HepG2 (cell line): ENCODE data around the gene GPR85. TPM values are rescaled to one million over a fixed set of nuclear protein-coding genes. Genes with fewer than 3 reads are reported as not detected.

ENCODE experiments used
- BCL6 ChIP-seq: IDR thresholded peaks from 2 replicates; pipeline ENCODE4 v1.6.1; 2016; ENCODE audit warnings: missing genetic modification reagents, missing compliant biosample characterization
- BCLAF1 ChIP-seq: fragments of 450-650 bp; IDR thresholded peaks from 2 replicates; pipeline ENCODE4 v1.6.1; 2017; ENCODE audit warnings: mild to moderate bottlenecking
- CBX5 ChIP-seq: sonication (generic); formaldehyde crosslinking; IDR thresholded peaks from 2 replicates; pipeline ENCODE4 v1.4.0; 2020; ENCODE audit warnings: missing genetic modification reagents, borderline replicate concordance
- DR1 ChIP-seq: sonication (generic); formaldehyde crosslinking; IDR thresholded peaks from 2 replicates; pipeline ENCODE4 v1.8.0; 2021; ENCODE audit warnings: mild to moderate bottlenecking, missing genetic modification reagents, inconsistent platforms
- DRAP1 ChIP-seq: IDR thresholded peaks from 2 replicates; pipeline ENCODE4 v1.6.1; 2016; ENCODE audit warnings: missing genetic modification reagents, missing compliant biosample characterization
- EED ChIP-seq: sonication (generic); formaldehyde crosslinking; IDR thresholded peaks from 2 replicates; pipeline ENCODE4 v1.5.0; 2020; ENCODE audit warnings: mild to moderate bottlenecking, missing genetic modification reagents
- ELF1 ChIP-seq: sonication (generic); formaldehyde crosslinking; IDR thresholded peaks from 2 replicates; pipeline ENCODE4 v1.4.0; 2020; ENCODE audit warnings: missing genetic modification reagents
- ETV5 ChIP-seq: IDR thresholded peaks from 2 replicates; pipeline ENCODE4 v1.6.1; 2018; ENCODE audit warnings: missing biosample characterization, missing genetic modification reagents, inconsistent platforms, borderline replicate concordance
- FOXP1 ChIP-seq, 2 experiments: fragments of 450-650 bp in 1 of 2; IDR thresholded peaks; 2 replicates each; pipeline ENCODE4 v1.6.1; 2017 to 2018; ENCODE audit warnings: antibody characterized with exemption in 1 of 2
- GABPA ChIP-seq, 2 experiments: IDR thresholded peaks; 2 replicates each; pipeline ENCODE4 v1.6.1; 2011 to 2016; ENCODE audit warnings: low read depth in 2 of 2, low read length in 1 of 2, missing biosample characterization in 1 of 2, missing genetic modification characterization in 1 of 2
- GABPB1 ChIP-seq: IDR thresholded peaks from 2 replicates; pipeline ENCODE4 v1.6.1; 2016; ENCODE audit warnings: mild to moderate bottlenecking, missing genetic modification reagents, moderate library complexity, missing compliant biosample characterization
- HMGXB4 ChIP-seq, 2 experiments: sonication (generic) in 1 of 2; formaldehyde crosslinking in 1 of 2; IDR thresholded peaks; 2 replicates each; pipeline versions ENCODE4 v1.4.0 to v1.6.1; 2018 to 2020; ENCODE audit warnings: missing genetic modification reagents in 2 of 2, borderline replicate concordance in 1 of 2, low read depth in 1 of 2, mild to moderate bottlenecking in 1 of 2, missing biosample characterization in 1 of 2
- MED8 ChIP-seq: sonication (generic); formaldehyde crosslinking; IDR thresholded peaks from 2 replicates; pipeline ENCODE4 v1.8.1; 2023; ENCODE audit warnings: mild to moderate bottlenecking, missing genetic modification reagents; ENCODE audit not compliant: insufficient replicate concordance
- PHF20 ChIP-seq: sonication (generic); formaldehyde crosslinking; IDR thresholded peaks from 2 replicates; pipeline ENCODE4 v1.5.0; 2020; ENCODE audit warnings: mild to moderate bottlenecking, missing genetic modification reagents
- POLR2A ChIP-seq, 2 experiments: IDR thresholded peaks; 2 replicates each; pipeline ENCODE4 v1.6.1; 2011; ENCODE audit warnings: low read depth in 2 of 2, low read length in 2 of 2, mild to moderate bottlenecking in 1 of 2, moderate library complexity in 1 of 2; ENCODE audit not compliant: insufficient read depth in 1 of 2
- REST ChIP-seq, 2 experiments: IDR thresholded peaks; 2 replicates each; pipeline ENCODE4 v1.6.1; 2011 to 2012; ENCODE audit warnings: low read length in 2 of 2, borderline replicate concordance in 1 of 2, low read depth in 1 of 2, mild to moderate bottlenecking in 1 of 2, moderate library complexity in 1 of 2
- RXRA ChIP-seq: sonication (generic); formaldehyde crosslinking; IDR thresholded peaks from 2 replicates; pipeline ENCODE4 v1.5.1; 2020; ENCODE audit warnings: missing genetic modification reagents
- ZNF557 ChIP-seq: sonication (generic); formaldehyde crosslinking; IDR thresholded peaks from 2 replicates; pipeline ENCODE4 v1.4.0; 2020; ENCODE audit warnings: missing genetic modification reagents
- ZNF672 ChIP-seq: sonication (generic); formaldehyde crosslinking; IDR thresholded peaks from 2 replicates; pipeline ENCODE4 v1.8.1; 2022; ENCODE audit warnings: missing genetic modification reagents
- ZSCAN9 ChIP-seq: IDR thresholded peaks from 2 replicates; pipeline ENCODE4 v1.6.1; 2016; ENCODE audit warnings: borderline replicate concordance
- polyA plus RNA-seq, 8 experiments: library from polyadenylated mRNA; depleted of rRNA in 3 of 8; stranded (reverse) in 7 of 8; unstranded in 1 of 8; fragments of >200 nt; fragmentation: Illumina TruSeq in 4 of 8; extraction: Trizol in 4 of 8; gene quantifications; 2 replicates each; pipeline versions ENCODE4 v1.2.1 to v1.2.3, GENCODE V29; 2011 to 2016; ENCODE audit warnings: low read depth in 4 of 8, missing spikeins in 1 of 8, mixed read lengths in 1 of 8; ENCODE audit not compliant: insufficient read depth in 1 of 8
- total RNA-seq, 5 experiments: library from RNA; depleted of rRNA; stranded (reverse); fragments of >200 nt; fragmentation: Illumina TruSeq; extraction: Trizol; gene quantifications; 2 replicates each; pipeline ENCODE4 v1.2.3, GENCODE V29; 2016; ENCODE audit warnings: low read depth in 1 of 5

GPR85 gene
- total and polyA plus RNA-seq, 2 of the 13 experiments (the other 11 are each of a cell fraction or from before 2014, with no cell fraction given) = not detected

GRCh38 chr7:113118074-113118959 is 31.7 kb upstream of the GPR85 start, which contains the start of gene SMIM30 (continued):
- TF ChIP-seq MED8 = no peak
- peak; percentile 75 for TF ChIP-seq BCL6 (CRISPR knock-in tag)
- peak; percentile 84 for TF ChIP-seq DR1
- 0 out of 2 replicates have a peak, but pooled peaks have one; percentile 28 for TF ChIP-seq RXRA
- peak; percentile 76 for TF ChIP-seq ZSCAN9 (CRISPR knock-in tag)
- TF ChIP-seq ETV5 = peak; percentile 46; the same call in 1 of the 2 replicates
- no peak for TF ChIP-seq ZNF672 (CRISPR knock-in tag)
- TF ChIP-seq DRAP1 (CRISPR knock-in tag) = peak; percentile 97
- no peak for TF ChIP-seq BCLAF1
- TF ChIP-seq REST (IDR thresholded peaks at IDR 0.05; ENCODE audit: borderline replicate concordance in 1 of 2, low read depth in 1 of 2, low read length in 2 of 2) = peak in 1 of 2 experiments; percentile 40; a peak in 1 of 4 replicates
- TF ChIP-seq GABPA (IDR thresholded peaks at IDR 0.05; ENCODE audit: low read depth, low read length) = no peak
- peak; percentile 64 for TF ChIP-seq GABPA (CRISPR knock-in tag; IDR thresholded peaks at IDR 0.05; ENCODE audit: low read depth)
- no peak for TF ChIP-seq PHF20 (CRISPR knock-in tag)
- 0 out of 2 replicates have a peak, but pooled peaks have one; percentile 30 for TF ChIP-seq ZNF557 (CRISPR knock-in tag)
- peak; percentile 38; the same call in 1 of the 2 replicates for TF ChIP-seq CBX5
- TF ChIP-seq POLR2A (IDR thresholded peaks at IDR 0.05; ENCODE audit: insufficient read depth in 1 of 2, low read depth in 2 of 2, low read length in 2 of 2) = peak; percentile 52 to 78
- peak; percentile 71 for TF ChIP-seq ELF1
- TF ChIP-seq GABPB1 = peak; percentile 78
- no peak for TF ChIP-seq EED (CRISPR knock-in tag)
- no peak for TF ChIP-seq FOXP1 (IDR thresholded peaks at IDR 0.05)
- TF ChIP-seq FOXP1 (CRISPR knock-in tag; IDR thresholded peaks at IDR 0.05) = no peak
- TF ChIP-seq HMGXB4 (CRISPR knock-in tag; IDR thresholded peaks at IDR 0.05; ENCODE audit: borderline replicate concordance in 1 of 2, low read depth in 1 of 2) = peak in 1 of 2 experiments; percentile 48; a peak in 1 of 4 replicates
